Measurements from ENCODE around the gene LRRC75A.
A peak's percentile ranks its signal among the peaks of the same experiment; 100 is the strongest.

LRRC75A gene

DNA sequence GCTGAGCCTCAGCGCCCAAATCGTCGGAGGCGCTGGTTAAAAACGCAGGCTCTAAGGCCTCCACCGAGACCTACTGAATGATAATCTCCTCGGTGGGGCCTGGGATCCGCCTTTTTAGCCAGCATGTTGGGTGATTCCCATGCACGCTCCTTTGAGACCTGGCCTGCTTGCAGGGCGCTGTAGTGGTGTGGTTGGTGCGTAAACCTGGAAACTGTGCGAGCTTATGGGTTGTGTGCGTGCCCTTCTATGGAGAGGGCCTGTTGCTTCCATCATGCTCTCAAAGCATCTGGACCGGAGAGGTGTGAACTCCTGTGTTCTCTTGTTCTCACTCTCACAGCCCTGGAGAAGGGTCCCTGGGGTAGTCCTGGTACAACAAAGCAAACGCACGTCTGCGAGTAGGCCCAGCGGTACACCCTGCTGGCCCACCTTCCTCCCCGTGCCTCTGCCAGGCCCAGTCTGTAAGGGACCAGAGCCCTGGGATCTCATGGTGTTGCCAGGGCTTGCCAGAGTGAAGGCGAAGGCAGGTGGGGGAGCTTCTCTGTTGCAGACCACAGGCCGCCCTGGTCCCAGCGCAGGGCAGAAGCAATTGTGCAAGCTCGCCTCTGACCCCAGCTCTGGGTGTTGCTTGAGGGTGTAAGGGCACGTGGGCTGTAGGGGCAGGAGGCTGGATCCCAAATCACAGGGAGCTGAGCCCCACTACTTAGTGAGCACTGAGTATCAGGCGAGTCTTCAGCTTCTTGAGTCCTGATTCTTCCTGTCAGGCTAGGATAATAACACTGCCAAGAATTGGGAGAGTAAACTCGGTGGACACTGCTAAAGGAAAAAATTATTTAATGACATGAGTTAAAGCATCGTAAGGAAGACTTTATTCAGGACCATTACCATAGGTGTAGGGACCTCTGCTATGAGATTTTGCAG, 879 bp upstream of the LRRC75A start:
- DNase-seq, result no peak

- peak; percentile 73 for DNase-seq
Measured at GRCh38 chr17:16491131-16491702, 776 bp downstream of the LRRC75A start.

GRCh38 chr17:16489431-16489830, 2.6 kb downstream of the LRRC75A start:
- no peak for DNase-seq

- DNase-seq, result no peak
Measured at GRCh38 chr17:16488968-16489337, 3.0 kb downstream of the LRRC75A start.

DNA sequence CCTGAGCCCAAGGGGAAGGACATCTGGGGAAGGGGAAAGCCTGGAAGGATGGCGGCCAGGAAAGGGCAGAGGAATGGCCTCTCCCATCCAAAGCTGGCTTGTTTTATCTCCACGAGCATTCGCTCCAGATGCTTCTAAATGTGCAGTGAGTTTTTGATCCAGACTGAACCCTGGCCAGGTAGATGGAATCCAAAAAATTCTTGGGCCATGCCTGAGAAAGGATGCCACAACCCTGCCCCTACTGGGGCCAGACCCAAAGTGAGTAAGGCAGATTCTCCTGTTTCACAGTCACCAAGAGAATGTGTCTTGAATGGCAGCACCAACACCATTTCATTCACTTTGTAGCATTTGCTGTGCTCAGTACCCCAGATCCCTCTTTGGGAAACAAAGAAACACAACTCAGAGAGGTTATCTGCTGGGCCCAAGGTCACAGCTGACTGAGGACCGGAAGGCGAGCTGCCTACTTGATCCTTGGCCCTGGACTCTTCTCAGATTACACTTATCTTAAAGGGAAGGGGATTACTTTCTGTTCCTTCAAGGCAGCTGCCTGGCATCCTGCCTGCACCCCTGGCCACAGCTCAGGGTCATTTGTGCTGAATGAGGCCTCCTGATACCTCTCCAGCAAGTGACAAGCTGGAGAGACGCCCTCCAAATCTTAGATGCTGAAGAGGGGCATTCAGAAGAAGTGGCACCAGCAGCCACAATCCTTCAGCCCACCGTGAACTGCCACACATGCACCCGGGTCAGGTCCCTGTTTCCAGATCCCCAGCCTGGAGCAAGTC, 3.6 kb downstream of the LRRC75A start:
- no peak for DNase-seq

- no peak for DNase-seq
Measured at GRCh38 chr17:16486373-16487250, 5.4 kb downstream of the LRRC75A start.

DNA sequence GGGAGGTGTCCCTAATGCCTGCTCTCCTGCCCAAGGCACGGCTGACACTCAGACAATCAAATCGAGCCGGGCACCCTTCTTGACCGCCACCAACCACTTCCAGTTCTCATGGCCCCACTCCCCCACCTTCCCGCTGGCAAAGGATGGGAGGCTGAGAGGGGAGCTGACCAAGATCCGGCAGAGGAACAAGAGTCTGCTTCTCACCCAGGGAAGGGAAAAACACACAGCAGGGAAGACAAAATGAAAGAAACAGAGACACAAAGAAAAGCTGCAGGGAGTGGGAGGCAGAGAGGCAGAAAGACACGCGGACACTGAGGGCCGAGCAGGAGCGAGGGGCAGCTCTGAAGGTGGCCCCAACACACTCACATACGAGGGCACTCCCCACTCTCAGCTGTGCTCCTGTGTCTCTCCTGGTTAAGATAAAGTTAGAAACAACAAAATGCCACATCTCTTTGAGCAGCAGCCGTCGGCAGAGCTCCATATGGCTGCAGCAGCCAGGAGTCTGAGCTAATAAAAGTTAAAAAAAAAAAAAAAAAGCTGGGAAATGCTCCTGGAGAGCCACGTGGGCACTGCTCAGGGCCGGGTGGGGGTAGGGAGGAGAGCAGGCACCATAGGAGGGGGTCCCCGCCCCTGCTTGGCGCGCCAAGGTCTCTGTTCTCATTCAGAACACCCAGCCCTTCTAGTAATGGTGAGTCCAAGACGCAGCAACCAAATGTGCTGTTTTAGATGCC, 7.4 kb downstream of the LRRC75A start:
- no peak for DNase-seq

GRCh38 chr17:16483021-16483645, 8.9 kb downstream of the LRRC75A start:
- DNase-seq, result no peak

- no peak for DNase-seq
Measured at GRCh38 chr17:16482253-16482652, 9.7 kb downstream of the LRRC75A start.

DNA sequence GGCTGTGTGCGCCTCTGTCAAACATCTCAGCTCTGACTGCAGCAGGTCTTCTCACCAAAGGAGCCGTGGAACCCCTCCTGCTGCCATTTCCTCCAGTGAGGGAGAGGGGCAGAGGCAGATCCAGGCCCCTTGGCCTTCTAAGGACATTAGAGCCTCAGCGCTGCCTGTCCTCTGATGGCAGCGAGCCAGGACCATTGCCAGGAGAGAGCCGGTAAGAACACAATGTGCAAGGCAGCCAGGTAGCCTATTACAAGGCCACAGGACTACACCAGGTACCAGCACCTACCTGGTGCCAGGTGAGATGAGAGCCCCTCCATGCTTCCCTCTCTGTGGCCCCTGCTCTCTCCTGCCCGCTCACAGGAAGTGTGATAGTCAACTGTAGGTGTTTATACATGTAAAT, 11.0 kb downstream of the LRRC75A start:
- no peak for DNase-seq

- no peak for DNase-seq
Measured at GRCh38 chr17:16479264-16479663, 12.7 kb downstream of the LRRC75A start.

- no peak for DNase-seq
Measured at GRCh38 chr17:16478649-16479048, 13.3 kb downstream of the LRRC75A start.

DNA sequence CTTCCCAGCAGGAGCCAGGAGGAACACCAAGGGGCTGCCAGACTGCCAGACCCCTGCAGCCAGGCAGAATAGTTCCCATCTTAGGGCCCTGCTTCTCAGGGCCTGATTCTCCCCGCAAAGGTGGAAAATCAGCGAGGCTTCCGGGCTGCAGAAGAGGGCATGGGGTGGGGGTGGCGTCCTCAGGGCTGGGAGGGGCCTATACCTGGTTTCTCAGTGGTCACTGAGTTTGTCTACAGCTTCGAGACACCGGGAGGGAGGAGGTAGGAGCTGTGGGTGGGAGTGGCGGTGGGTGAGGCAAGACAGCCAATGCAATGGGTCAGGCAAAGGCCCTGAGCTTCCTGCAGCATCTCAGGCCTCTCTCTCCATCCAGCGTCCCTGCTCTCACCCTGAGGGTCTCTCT, 14.3 kb downstream of the LRRC75A start:
- no peak for DNase-seq

GRCh38 chr17:16477255-16477654, 14.7 kb downstream of the LRRC75A start:
- DNase-seq, result no peak

- no peak for DNase-seq
Measured at GRCh38 chr17:16475179-16475704, 16.8 kb downstream of the LRRC75A start.

DNA sequence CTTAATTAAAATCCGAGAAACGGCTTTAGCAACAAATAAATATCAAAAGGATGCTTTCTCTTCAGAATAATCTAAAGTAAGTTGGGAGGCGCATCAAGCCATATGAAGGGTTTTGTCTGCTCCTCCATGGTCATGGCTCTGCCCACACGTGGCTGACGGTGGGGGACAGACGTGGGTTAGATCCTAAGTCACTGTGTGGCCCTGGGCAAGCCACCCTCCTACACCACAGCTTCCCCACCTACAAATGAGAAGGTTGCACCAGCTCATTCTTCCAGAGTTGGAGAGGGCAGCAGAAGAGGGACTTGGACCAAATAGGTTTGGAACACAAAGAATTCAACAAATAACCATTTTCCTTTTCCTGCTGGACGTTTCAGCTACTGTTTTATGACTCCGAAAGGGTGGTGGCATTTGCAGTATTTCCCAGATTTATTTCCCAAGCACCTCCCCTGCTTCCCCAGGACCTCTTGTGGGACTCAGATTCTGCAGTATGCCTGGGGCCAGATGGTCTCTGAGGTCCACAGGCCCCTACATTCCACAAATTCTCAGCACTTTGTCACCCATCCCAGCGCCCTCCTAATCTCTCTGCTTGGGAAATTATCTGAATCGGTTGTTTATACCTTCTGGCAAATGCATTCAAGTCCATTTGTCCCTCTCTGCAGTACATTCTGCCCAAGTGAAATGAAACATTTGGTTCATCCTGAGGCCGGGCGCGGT, 17.8 kb downstream of the LRRC75A start:
- DNase-seq, result no peak

DNA sequence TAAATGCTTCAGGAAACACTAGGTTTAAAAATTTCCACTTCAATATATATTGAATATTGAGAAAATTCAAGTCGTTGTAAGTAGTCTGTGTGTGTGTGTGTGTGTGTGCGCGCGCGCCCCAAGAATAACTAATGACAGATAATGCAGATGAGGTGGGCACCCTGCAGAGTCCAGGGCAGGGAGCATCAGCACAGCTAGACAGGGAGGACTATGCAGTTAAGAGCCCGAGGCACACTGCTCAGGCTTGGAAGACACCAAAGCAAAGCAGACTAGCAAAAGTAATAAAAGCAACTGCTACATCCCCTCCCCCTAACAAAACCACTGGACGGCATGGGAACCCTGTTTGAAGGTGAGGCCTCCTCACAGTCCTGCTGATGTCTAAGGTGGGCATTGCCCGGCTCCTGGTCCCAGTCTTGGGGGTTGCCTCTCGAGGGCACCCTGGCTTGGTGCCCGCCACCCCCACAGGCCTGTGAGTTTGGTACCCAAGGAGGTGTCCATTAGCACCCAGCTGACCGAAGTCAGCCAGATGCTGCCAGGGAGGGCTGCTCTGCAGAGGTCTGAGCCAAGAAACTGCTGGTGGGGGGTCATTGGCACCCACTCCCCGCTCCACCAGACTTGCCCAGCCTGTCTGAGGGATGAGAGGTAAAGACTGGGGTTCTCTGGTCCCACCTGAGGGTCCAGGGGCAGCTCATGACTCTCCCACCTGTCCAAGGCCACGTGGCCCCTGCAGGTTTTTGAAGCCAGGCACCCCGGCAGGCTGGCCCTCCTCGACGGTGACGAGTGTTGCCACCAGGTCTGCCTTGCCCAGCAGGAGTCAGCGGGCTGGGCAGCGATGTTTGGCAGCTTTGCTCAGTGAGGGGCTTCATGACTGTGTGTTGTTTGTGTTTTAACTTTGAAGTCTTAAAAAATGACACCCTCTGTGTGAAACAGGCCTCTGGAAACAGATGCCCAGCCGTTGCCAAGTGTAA, 18.7 kb downstream of the LRRC75A start:
- DNase-seq, result no peak

DNA sequence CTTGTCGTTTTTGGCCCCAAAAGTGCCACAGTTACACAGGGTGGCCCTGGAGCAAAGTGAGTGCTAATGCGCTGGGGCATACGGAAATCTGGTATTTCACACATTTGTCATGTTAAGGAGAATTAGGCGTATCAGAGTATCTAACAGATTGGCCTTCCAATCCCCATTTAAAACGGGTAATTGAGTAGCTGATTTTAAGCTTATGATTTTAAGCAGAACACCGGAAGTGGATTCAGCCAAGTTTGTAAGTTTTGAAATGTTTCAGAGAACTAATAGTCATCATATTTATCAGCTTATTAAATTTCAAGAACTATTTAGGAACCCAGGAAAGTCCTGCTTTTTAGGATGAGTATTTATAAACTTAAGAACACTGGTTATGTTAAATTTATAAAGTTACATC, 19.5 kb downstream of the LRRC75A start:
- no peak for DNase-seq

DNA sequence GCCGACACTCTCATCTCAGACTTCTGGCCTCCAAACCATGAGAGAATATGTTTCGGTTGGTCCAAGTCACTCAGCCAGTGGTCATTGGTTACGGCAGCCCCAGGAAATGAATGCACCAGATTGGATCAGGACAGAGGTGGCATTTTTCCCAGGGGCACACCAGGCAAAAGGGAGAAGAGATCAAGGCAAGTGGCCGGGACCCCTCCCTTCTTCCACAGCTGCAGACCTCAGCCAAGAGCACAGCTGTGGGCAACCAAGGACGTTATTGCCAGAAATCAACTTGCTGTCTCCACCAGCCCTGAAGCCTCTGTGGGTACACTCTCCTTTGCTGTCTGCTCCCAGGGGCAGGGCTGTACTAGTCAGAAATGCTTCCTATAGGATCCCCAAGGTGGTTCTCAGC, 20.7 kb downstream of the LRRC75A start:
- no peak for DNase-seq
